Measurements from ENCODE around the gene CACNA1E.

CACNA1E gene

DNA sequence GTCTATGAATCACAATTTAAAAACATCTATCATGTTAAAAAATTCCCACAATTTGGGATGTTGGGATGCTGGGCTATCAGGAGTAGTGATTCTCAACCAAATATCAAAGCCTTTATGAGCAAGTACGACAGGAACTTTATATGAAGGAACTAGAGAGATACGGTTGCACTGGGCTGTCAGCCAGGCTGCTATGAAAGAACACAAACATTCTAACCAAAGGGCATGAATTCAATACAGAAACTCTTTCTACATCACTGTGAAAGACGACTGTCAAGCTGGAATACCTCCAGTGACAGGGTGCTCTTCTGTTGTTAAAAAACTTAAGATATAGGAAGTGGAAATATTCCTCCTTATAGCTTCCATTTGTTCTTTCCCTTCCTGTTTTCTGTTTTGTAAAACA lies 9.8 kb downstream of the CACNA1E start:
- no peak for DNase-seq (ENCODE audit: insufficient read length, low spot score)
- no peak for FAIRE-seq
- TF ChIP-seq CTCF (IDR thresholded peaks at IDR 0.05; ENCODE audit: insufficient read depth, missing control alignments): no peak

- FAIRE-seq: no peak
- no peak for TF ChIP-seq CTCF (IDR thresholded peaks at IDR 0.05; ENCODE audit: insufficient read depth, missing control alignments)
- no peak for DNase-seq (ENCODE audit: insufficient read length, low spot score)
Observed at GRCh38 chr1:181493885-181494284, 10.6 kb downstream of the CACNA1E start.

- FAIRE-seq: no peak
- TF ChIP-seq CTCF (IDR thresholded peaks at IDR 0.05; ENCODE audit: insufficient read depth, missing control alignments): no peak
- DNase-seq (ENCODE audit: insufficient read length, low spot score): no peak
Observed at GRCh38 chr1:181496759-181497158, 13.4 kb downstream of the CACNA1E start.

- no peak for TF ChIP-seq CTCF (IDR thresholded peaks at IDR 0.05; ENCODE audit: insufficient read depth, missing control alignments)
- FAIRE-seq: no peak
- DNase-seq (ENCODE audit: insufficient read length, low spot score): no peak
Observed at GRCh38 chr1:181497870-181498269, 14.6 kb downstream of the CACNA1E start.

DNA sequence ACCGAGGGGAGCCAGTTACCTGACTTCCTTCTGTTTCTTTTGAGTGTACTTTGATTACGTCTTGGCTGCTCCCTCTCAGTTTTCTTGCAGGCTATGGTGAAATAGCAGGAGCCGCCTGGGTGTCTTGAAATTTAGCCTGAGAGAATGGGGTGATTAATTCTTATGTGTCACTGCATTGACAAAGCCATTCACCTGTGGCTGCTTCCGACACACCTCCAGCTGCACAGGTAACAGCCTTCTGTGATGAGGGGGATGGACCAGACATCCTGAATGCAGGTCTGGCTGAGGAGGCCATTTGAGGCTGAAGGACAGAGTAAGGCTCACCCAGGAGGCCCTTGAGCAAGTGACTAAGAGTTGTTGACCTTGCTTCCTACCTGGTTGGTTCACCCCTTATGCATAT lies 16.5 kb downstream of the CACNA1E start:
- FAIRE-seq (no peak), DNase-seq (ENCODE audit: insufficient read length, low spot score) (no peak)
- TF ChIP-seq CTCF (IDR thresholded peaks at IDR 0.05; ENCODE audit: insufficient read depth, missing control alignments): no peak

GRCh38 chr1:181500636-181501035 lies 17.3 kb downstream of the CACNA1E start:
- FAIRE-seq: no peak
- TF ChIP-seq CTCF (IDR thresholded peaks at IDR 0.05; ENCODE audit: insufficient read depth, missing control alignments): no peak
- DNase-seq (ENCODE audit: insufficient read length, low spot score): no peak

DNA sequence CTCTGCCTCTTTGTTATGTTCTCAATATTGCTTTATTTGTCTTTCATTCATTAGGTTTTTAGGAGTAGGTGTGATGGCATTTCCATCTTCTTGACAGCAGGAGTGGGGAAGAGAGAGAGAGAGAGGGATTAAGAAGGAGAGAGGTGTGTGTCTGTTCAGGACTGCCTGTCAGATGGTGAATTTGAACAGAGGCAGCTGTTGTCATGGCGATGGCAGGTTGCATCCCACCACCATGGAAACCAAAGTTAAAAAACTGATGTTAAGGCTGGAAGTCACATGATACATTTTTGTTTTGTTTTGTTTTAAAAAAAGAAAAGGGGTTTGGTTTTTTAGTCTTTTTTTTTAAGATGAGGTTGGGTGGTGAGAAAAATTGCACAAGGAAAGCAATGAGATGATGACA lies 18.3 kb downstream of the CACNA1E start:
- DNase-seq (ENCODE audit: insufficient read length, low spot score) (no peak), FAIRE-seq (peak; percentile 41)
- TF ChIP-seq CTCF (IDR thresholded peaks at IDR 0.05; ENCODE audit: insufficient read depth, missing control alignments): no peak
